Stimulated activated CD4-positive, alpha-beta T cell treated with anti-CD3 and anti-CD28 coated beads, Interleukin-12 subunit alpha, Interleukin-12 subunit beta, amount 100 ng/mL, for 4 hours (primary cell): ENCODE data around the gene STARD3NL.

Experiments used
- DNase-seq: peaks from one replicate; pipeline ENCODE4 v3.0.0-alpha.2; 2020

STARD3NL gene

GRCh38 chr7:38185395-38186307 lies 7.6 kb downstream of the STARD3NL start:
- DNase-seq = no peak

GRCh38 chr7:38186593-38187314 lies 8.7 kb downstream of the STARD3NL start:
- no peak for DNase-seq

GRCh38 chr7:38187794-38188440 lies 9.9 kb downstream of the STARD3NL start:
- DNase-seq = no peak

GRCh38 chr7:38189231-38189938 lies 11.3 kb downstream of the STARD3NL start:
- no peak for DNase-seq

- no peak for DNase-seq
These were observed 12.0 kb downstream of the STARD3NL start for GRCh38 chr7:38190011-38190410.

GRCh38 chr7:38191791-38192190 lies 13.7 kb downstream of the STARD3NL start:
- DNase-seq = no peak

- no peak for DNase-seq
These were observed 14.3 kb downstream of the STARD3NL start for GRCh38 chr7:38192327-38192726.

GRCh38 chr7:38195804-38196595 lies 18.0 kb downstream of the STARD3NL start:
- no peak for DNase-seq

- no peak for DNase-seq
These were observed 20.3 kb downstream of the STARD3NL start for GRCh38 chr7:38198366-38198765.

- no peak for DNase-seq
These were observed 21.1 kb downstream of the STARD3NL start for GRCh38 chr7:38199154-38199553.

GRCh38 chr7:38199782-38200181 lies 21.7 kb downstream of the STARD3NL start:
- no peak for DNase-seq

- DNase-seq = no peak
These were observed 28.0 kb downstream of the STARD3NL start for GRCh38 chr7:38206071-38206470.

GRCh38 chr7:38207843-38208242 lies 29.8 kb downstream of the STARD3NL start:
- no peak for DNase-seq

- DNase-seq = no peak
These were observed 33.4 kb downstream of the STARD3NL start for GRCh38 chr7:38211486-38211885.

GRCh38 chr7:38211940-38212339 lies 33.9 kb downstream of the STARD3NL start:
- no peak for DNase-seq

- DNase-seq = no peak
These were observed 37.1 kb downstream of the STARD3NL start for GRCh38 chr7:38215115-38215514.

GRCh38 chr7:38215735-38216670 lies 38.0 kb downstream of the STARD3NL start:
- DNase-seq = peak; percentile 57

- DNase-seq = no peak
These were observed 39.6 kb downstream of the STARD3NL start for GRCh38 chr7:38217672-38218071.

GRCh38 chr7:38220452-38220851 lies 42.4 kb downstream of the STARD3NL start:
- no peak for DNase-seq

- no peak for DNase-seq
These were observed 44.5 kb downstream of the STARD3NL start for GRCh38 chr7:38222481-38223096.
